SK-N-SH (cell line): ENCODE data around the gene SH3GLB2.

Experiments used
- CTCF ChIP-seq: fragments of 200-600 bp; sonication (generic); IDR thresholded peaks from 2 replicates; pipeline ENCODE4 v1.6.1; 2017; ENCODE audit warnings: antibody characterized with exemption, mild to moderate bottlenecking, moderate library complexity
- ELF1 ChIP-seq: IDR thresholded peaks from 2 replicates; pipeline ENCODE4 v1.4.0; 2012
- EP300 ChIP-seq, 2 experiments: IDR thresholded peaks; 2 replicates each; pipeline versions ENCODE4 v1.4.0 to v1.6.1; 2012; ENCODE audit warnings: borderline replicate concordance in 1 of 2, low read depth in 1 of 2, low read length in 1 of 2
- GABPA ChIP-seq: IDR thresholded peaks from 2 replicates; pipeline ENCODE4 v1.4.0; 2012; ENCODE audit warnings: low read depth, mild to moderate bottlenecking
- POLR2AphosphoS5 ChIP-seq: IDR thresholded peaks from 2 replicates; pipeline ENCODE4 v1.6.1; 2012; ENCODE audit warnings: low read depth, low read length
- SIN3A ChIP-seq: IDR thresholded peaks from 2 replicates; pipeline ENCODE4 v1.6.1; 2012; ENCODE audit warnings: low read depth, mild to moderate bottlenecking, low read length, moderate library complexity, borderline replicate concordance
- TAF1 ChIP-seq: IDR thresholded peaks from 2 replicates; pipeline ENCODE4 v1.6.1; 2012; ENCODE audit warnings: low read depth, mild to moderate bottlenecking, low read length, moderate library complexity, borderline replicate concordance
- TCF12 ChIP-seq: IDR thresholded peaks from 2 replicates; pipeline ENCODE4 v1.4.0; 2012
- TF ChIP-seq, protein P1 (sequence below): IDR thresholded peaks from 2 replicates; pipeline ENCODE4 v1.6.1; 2012; ENCODE audit warnings: mild to moderate bottlenecking, low read depth, low read length, moderate library complexity

DNA sequence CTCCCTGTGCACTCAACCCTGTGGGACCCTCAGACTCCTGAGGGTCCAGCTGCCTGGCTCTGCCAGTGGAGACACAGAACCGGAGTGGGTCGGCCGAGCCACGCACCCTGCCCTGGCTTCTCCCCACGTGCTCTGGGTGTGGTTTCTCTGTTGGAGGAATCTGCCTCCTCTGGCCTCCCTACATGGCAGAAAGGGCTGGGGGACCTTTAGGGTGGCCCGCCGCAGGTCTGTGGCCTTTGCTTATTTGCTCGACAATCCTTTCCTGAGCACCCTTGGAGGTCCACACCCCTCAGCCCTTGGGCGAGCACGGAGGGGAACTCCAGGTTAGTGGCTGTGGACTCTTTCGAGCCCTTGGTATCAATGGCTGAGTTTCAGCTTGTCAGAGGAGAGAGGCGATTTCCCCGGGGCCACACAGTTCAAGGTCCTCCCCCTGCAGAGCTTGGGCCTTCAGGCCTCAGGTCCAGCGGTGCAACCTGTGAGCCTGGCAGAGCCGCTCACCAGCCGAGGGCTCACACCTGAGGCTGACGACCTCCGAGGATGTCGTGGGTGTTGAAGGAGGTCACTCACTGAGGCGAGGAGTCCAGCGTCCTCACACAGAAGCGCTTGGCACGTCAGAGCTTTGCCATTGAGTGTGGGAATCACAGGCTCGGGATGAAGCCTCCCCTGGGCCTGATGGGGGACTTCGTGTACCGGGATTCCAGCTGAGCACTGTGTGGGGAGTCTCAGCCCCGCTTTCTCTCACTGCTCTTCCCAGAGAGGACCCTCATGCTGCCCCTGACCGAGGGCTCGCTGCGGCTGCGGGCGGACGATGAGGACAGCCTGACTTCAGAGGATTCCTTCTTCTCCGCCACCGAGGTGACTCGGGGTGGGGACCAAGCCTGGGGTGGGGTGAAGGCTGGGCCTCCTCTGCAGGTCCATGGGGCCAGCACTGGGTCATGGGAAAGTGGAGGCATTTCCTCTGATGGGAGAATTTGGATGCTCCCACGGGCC lies 32.0 kb upstream of the SH3GLB2 start:
- TF ChIP-seq CTCF (no peak), POLR2AphosphoS5 (no peak), GABPA (no peak), ELF1 (no peak), TAF1 (no peak), TCF12 (no peak), EP300 (IDR thresholded peaks at IDR 0.05; ENCODE audit: borderline replicate concordance in 1 of 2, low read depth in 1 of 2, low read length in 1 of 2) (no peak), SIN3A (no peak)
- TF ChIP-seq, protein P1, sequence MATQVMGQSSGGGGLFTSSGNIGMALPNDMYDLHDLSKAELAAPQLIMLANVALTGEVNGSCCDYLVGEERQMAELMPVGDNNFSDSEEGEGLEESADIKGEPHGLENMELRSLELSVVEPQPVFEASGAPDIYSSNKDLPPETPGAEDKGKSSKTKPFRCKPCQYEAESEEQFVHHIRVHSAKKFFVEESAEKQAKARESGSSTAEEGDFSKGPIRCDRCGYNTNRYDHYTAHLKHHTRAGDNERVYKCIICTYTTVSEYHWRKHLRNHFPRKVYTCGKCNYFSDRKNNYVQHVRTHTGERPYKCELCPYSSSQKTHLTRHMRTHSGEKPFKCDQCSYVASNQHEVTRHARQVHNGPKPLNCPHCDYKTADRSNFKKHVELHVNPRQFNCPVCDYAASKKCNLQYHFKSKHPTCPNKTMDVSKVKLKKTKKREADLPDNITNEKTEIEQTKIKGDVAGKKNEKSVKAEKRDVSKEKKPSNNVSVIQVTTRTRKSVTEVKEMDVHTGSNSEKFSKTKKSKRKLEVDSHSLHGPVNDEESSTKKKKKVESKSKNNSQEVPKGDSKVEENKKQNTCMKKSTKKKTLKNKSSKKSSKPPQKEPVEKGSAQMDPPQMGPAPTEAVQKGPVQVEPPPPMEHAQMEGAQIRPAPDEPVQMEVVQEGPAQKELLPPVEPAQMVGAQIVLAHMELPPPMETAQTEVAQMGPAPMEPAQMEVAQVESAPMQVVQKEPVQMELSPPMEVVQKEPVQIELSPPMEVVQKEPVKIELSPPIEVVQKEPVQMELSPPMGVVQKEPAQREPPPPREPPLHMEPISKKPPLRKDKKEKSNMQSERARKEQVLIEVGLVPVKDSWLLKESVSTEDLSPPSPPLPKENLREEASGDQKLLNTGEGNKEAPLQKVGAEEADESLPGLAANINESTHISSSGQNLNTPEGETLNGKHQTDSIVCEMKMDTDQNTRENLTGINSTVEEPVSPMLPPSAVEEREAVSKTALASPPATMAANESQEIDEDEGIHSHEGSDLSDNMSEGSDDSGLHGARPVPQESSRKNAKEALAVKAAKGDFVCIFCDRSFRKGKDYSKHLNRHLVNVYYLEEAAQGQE, result no peak
